Bronchial epithelial cell (primary cell): ENCODE measurements around the gene TMEM215. TPM values are rescaled to one million over a fixed set of nuclear protein-coding genes. Genes with fewer than 3 reads are reported as not detected.
A peak's percentile ranks its signal among the peaks of the same experiment; 100 is the strongest.

Source experiments
- DNase-seq: peaks from one replicate; pipeline ENCODE4 v3.0.0-alpha.2; 2010; ENCODE audit warnings: low read depth
- FAIRE-seq: peaks from 2 replicates; lab custom pipeline; 2011; peaks lifted over from hg19 to GRCh38; lab: Jason Lieb, UNC
- H3K27me3 ChIP-seq: 2 replicates; pipeline ENCODE4 v1.5.1; 2011; ENCODE audit warnings: low read length; ENCODE audit not compliant: control insufficient read depth, insufficient read depth
- H3K36me3 ChIP-seq: 2 replicates; pipeline ENCODE4 v1.5.1; 2011; ENCODE audit warnings: low read length; ENCODE audit not compliant: control insufficient read depth, insufficient read depth
- H3K4me3 ChIP-seq: 2 replicates; pipeline ENCODE4 v1.5.1; 2011; ENCODE audit warnings: mild to moderate bottlenecking, low read depth, low read length, control low read depth
- total RNA-seq: library from RNA; depleted of rRNA; stranded (reverse); fragments of >200 nt; gene quantifications from 2 replicates; pipeline ENCODE4 v1.2.1, GENCODE V29; 2014
- TF ChIP-seq, protein P1 (sequence below): IDR thresholded peaks from 2 replicates; pipeline ENCODE4 v1.5.1; 2011; ENCODE audit warnings: mild to moderate bottlenecking, moderate library complexity, low read length, control low read depth, inconsistent platforms; ENCODE audit not compliant: insufficient read depth, severe bottlenecking

The TMEM215 gene, protein sequence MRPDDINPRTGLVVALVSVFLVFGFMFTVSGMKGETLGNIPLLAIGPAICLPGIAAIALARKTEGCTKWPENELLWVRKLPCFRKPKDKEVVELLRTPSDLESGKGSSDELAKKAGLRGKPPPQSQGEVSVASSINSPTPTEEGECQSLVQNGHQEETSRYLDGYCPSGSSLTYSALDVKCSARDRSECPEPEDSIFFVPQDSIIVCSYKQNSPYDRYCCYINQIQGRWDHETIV
- total RNA-seq = not detected in 2 replicates

DNA sequence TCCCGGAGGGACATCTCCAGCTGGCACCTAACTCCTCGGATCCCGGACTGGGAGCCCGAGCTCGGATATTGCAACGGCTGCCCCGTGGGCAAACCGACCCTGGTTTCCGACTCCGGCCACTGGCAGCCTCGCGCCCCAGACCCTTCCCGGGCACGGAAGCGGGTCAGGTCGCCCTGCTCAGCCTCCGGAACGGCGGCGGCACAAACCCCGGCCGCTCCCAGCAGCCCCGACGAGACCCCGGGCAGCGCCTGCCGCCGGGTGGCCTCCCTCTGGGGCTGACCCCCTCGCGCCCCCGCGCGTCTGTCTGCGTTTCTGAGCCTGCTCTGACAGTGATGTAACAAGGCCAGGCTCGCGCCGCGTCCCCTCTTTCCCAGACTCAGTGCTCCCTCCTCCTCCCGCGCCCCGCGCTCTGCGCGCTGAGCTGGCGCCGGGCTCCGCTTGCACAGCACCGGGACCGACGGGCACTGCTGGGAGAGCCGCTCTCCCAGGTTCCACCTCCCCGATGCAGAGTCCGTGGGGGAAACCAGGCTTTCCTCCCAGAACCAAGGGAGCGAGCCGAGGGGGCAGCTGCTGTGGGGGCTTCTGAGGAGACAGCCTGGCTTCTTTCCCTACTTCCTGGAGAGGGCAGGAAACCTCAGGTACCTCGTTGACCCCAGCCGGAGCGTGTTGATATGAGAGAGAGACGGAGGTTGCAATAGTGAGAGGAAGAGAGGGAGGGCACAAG is at the start of gene TMEM215:
Gene TMEM215 (plus strand): TSS at position 373 of the 724 bp plus-strand sequence. CDS start 644 bp downstream, outside the sequence.
- DNase-seq = no peak
- TF ChIP-seq, protein P1, sequence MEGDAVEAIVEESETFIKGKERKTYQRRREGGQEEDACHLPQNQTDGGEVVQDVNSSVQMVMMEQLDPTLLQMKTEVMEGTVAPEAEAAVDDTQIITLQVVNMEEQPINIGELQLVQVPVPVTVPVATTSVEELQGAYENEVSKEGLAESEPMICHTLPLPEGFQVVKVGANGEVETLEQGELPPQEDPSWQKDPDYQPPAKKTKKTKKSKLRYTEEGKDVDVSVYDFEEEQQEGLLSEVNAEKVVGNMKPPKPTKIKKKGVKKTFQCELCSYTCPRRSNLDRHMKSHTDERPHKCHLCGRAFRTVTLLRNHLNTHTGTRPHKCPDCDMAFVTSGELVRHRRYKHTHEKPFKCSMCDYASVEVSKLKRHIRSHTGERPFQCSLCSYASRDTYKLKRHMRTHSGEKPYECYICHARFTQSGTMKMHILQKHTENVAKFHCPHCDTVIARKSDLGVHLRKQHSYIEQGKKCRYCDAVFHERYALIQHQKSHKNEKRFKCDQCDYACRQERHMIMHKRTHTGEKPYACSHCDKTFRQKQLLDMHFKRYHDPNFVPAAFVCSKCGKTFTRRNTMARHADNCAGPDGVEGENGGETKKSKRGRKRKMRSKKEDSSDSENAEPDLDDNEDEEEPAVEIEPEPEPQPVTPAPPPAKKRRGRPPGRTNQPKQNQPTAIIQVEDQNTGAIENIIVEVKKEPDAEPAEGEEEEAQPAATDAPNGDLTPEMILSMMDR = no peak
- Histone ChIP-seq H3K4me3 (no peak within 1 kb of the TSS), H3K27me3 (peaks cover 31% of the 10 kb centered on the region), H3K36me3 (no peaks in the 10 kb centered on the region)
- FAIRE-seq = no peak

DNA sequence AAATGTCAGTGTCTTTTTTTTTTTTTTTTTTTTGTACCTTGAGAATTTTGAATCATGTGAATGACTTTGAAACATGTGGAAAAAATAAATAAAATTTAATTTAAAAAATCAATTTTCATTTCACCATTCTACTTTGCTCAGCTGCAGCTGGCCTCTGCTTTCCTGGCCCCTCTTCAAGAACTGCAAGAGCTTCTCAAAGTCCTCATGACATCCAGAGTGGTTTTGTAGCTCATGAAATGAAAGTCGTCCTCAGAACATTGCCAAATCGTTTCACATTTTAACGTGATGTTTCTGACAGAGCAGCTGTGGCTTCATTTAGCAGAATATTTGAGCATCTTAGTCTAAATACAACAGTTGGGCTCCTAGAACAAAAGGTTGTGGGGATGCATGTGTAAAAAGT is 47.9 kb upstream of the TMEM215 start:
- no peak overlapping the region for H3K4me3 ChIP-seq
- DNase-seq (no peak), FAIRE-seq (no peak)
- H3K36me3 ChIP-seq = no peaks in the 10 kb centered on the region
- TF ChIP-seq, protein P1 = no peak
- no peaks in the 10 kb centered on the region for H3K27me3 ChIP-seq

DNA sequence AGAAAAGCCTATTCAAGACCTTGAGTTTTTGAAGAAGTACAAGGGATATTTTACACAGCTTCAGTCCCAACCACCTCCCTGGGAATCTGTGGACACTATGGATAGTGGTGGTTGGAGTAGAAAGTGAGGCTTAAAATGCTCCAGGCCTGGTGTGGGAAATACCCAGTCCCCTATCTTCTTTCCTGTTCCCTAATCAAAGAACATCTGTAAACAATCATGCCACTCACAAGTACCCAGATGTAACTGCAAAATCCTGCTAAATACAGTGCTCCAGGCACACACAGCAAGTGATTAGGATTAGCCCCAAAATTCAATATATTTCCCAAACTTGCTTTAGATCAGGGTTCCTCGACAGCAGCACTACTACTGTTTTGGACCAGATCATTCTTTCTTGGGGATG is 46.0 kb upstream of the TMEM215 start:
- Histone ChIP-seq H3K36me3 (no peaks in the 10 kb centered on the region), H3K27me3 (no peaks in the 10 kb centered on the region), H3K4me3 (no peak overlapping the region)
- TF ChIP-seq, protein P1 = no peak
- DNase-seq (no peak), FAIRE-seq (no peak)

DNA sequence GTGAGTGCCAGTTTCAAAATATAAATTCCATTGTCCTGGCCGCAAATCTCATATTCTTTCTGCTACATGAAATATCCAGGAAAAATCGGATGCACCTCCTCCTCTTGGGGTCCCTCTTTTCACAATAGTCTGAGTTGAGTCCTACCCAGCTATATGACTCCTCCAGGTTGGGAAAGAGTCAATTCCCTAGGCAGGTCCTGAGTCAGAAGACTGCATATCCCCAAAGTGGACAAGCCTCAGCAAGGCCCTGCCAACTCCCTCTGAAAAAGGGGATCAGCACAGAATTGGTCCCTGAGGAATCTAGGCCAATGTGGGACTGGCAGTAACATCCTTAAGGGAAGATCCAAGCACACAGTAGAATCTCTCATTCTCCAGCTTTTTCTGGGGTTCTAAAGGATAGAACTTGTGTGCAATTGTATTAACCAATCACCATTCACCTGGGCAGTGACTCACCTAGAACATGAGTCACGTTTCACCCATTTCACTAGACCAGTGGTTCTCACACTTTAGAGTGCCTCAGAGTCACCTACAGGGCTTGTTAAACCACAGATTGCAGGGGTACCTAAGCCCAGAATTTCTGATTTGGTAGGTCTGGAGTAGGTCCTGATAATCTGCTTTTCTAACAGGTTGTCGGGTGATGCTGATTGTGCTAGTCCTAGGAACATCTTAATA is 44.7 kb upstream of the TMEM215 start:
- H3K4me3 ChIP-seq = no peak overlapping the region
- no peaks in the 10 kb centered on the region for H3K27me3 ChIP-seq
- TF ChIP-seq, protein P1 = no peak
- FAIRE-seq = no peak
- no peaks in the 10 kb centered on the region for H3K36me3 ChIP-seq
- peak; percentile 92 for DNase-seq

DNA sequence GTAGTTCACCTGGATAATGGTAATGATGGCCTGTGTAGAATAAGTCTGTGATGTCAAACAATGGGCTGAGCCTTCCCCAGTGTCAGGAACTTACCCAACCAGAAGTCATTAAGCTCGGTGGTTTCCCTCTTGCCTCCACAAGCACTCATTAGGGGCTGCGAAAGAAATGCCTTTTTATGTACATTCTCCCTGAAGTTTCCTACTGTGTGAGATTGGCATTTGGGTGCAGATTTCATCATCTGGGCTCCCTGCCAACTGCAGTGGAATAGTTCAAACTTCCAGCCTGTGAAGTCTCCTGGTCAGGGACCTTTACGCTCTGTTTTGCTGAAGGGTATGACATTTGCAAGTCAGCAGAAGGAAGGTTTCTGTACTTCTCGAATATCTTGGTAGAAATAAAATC is 41.6 kb upstream of the TMEM215 start:
- TF ChIP-seq, protein P1 = no peak
- Histone ChIP-seq H3K4me3 (no peak overlapping the region), H3K36me3 (no peaks in the 10 kb centered on the region), H3K27me3 (no peaks in the 10 kb centered on the region)
- FAIRE-seq (no peak), DNase-seq (peak; percentile 54)
